Activated T-helper 1 cell treated with anti-CD3 and anti-CD28 coated beads, Interleukin-2, amount 50 U/mL, for 16 hours (primary cell): Measurements from ENCODE around the gene CDAN1.
A peak's percentile ranks its signal among the peaks of the same experiment; 100 is the strongest.
"Not testable (repeated sequence)": the region's sequence is repeated elsewhere in the genome, so short reads cannot be mapped to it uniquely, and the experiment has no call there.

Experiments used
- DNase-seq, 2 donors: peaks; one replicate each; pipeline ENCODE4 v3.0.0-alpha.2; 2020; ENCODE audit warnings: low read depth in 1 of 2, low spot score in 1 of 2

Gene CDAN1

DNA sequence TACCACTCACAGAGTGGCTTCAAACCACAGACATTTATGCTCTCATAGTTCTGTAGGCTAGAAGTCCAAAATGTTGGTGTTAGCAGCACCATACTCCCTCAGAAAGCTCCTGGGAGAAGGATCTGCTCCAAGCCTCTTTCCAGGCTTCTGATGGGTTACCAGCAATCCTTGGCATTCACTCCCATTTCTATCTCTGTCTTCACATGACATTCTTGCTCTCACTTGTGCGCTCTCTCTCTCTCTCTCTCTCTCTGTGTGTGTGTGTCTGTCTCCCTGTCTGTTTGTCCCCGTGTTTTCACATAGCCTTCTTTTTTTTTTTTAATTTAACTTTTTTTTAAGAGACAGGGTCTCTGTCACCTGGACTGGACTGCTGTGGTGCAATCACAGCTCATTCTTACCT, 26.3 kb downstream of the CDAN1 start:
- DNase-seq: no peak

- no peak for DNase-seq
Measured at GRCh38 chr15:42707873-42708544, 28.9 kb downstream of the CDAN1 start.

DNA sequence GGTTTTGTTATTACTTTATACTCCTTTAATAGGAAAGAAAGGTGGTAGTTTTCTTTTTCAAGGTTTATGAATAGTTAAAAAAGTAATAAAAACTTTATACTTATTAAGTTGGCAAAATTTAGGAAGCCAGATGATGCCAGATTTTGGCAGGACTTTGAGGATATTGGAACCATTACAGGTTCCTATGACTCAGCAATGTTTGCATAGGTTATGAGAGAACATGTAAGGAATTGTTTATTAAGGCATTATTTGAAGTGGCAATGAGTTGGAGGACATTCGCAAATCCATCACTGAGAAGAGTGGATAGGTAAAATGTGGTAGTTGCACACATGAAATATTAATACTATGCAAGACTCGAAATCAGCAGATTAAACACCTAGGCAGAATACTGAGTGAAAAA, 29.9 kb downstream of the CDAN1 start:
- no peak for DNase-seq

- no peak for DNase-seq
Measured at GRCh38 chr15:42705336-42705735, 31.6 kb downstream of the CDAN1 start.

- peak; percentile 22 to 32 for DNase-seq
Measured at GRCh38 chr15:42704492-42704926, 32.4 kb downstream of the CDAN1 start.

- no peak for DNase-seq
Measured at GRCh38 chr15:42696626-42697025, 40.3 kb downstream of the CDAN1 start.

DNA sequence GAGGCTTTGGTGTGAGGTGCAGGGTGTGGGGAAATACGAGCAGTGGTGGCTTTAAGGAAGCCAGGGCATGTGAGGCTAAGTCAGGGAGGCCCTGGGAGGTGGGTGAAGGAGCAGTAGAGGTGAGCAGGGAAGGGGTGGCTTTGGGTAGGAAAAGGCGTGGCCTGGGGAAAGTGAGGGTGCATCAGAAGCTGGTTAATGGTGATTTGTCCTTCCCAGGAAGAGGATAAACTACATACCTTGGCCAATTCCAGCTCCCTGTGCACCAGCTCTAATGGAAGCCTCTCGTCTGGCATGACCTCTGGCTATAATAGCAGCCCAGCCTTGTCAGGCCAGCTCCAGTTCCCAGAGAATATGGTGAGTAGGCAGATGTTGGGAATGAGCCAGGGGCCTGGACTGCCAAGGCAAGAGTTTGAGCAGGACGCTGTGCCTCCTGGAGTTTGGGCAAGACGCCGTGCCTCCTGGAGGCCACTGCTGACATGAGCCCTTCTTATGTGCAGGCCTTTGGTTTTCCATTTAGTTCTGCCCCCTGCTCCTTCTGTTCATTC, 41.3 kb downstream of the CDAN1 start:
- no peak for DNase-seq

DNA sequence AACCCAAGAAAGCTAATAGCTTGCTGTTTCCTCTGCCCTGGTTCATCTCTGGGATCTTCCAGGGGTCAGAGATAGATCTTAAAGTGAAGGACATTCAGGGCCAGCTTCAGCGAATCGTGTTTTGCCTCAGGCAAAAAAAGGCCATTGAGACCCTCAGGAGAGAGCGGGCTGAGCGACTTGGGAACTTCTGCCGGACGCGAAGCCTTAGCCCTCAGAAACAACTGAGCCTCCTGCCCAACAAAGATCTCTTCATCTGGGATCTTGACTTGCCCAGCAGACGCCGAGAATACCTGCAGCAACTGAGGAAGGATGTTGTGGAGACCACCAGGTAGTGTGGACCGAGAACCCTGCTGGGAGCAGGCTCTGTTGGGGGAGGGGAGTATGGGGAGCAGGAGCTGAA, 42.5 kb downstream of the CDAN1 start:
- no peak for DNase-seq

- DNase-seq: no peak
Measured at GRCh38 chr15:42693942-42694341, 43.0 kb downstream of the CDAN1 start.

- no peak for DNase-seq
Measured at GRCh38 chr15:42693496-42693895, 43.4 kb downstream of the CDAN1 start.

DNA sequence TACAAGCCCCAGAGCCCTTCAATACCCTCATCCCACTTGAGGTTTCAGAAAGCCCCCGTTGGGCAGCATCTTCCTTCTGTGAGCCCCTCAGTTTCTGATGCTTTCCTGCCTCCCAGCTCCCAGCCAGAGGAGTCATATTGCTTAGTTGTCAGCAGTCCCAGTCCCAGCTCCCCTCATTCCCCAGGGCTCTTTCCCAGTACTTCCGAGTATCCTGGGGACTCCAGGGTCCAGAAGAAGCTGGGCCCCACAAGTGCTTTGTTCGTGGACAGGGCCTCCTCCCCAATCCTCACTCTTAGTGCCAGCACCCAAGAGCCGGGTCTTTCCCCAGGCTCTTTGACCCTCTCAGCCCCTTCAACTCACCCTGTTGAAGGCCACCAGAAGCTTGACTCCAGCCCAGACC, 43.9 kb downstream of the CDAN1 start:
- DNase-seq: no peak

DNA sequence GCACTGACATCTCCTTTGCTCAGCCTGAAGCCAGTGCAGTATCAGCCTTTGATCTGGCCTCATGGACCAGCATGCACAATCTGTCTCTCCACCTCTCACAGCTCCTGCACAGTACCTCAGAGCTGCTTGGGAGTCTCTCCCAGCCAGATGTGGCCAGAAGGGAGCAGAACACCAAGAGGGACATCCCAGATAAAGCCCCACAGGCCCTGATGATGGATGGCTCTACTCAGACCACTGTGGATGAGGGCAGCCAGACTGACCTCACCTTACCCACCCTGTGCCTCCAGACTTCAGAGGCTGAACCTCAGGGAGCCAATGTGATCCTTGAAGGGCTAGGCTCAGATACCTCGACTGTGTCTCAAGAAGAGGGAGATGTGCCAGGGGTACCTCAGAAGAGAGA, 44.4 kb downstream of the CDAN1 start:
- no peak for DNase-seq

GRCh38 chr15:42691770-42692169, 45.2 kb downstream of the CDAN1 start:
- DNase-seq: no peak

- DNase-seq: no peak
Measured at GRCh38 chr15:42691308-42691707, 45.6 kb downstream of the CDAN1 start.

- DNase-seq: no peak
Measured at GRCh38 chr15:42688301-42688700, 48.6 kb downstream of the CDAN1 start.

GRCh38 chr15:42687740-42688139, 49.2 kb downstream of the CDAN1 start:
- no peak for DNase-seq

GRCh38 chr15:42686281-42686680, 50.6 kb downstream of the CDAN1 start:
- DNase-seq: no peak

DNA sequence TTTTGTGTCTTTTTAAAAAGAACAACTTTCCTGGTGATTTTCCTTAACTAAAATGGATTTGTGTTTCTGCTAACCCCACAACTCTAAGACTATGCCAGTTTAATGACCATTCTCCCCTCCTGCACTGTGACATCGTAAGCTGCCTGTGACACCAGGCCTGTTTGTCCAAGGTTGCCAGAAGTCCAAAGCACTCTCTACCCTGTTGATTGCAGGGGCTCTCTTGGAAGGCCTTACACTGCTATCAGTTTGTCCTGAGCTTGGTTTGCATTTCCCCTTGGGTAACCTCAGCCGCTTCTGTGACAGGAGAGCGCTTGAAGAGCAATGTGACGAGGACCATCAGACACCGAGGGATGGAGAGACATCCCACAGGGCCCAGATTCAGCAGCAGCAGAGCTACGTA, 55.8 kb downstream of the CDAN1 start:
- no peak for DNase-seq

GRCh38 chr15:42680142-42680482, 56.8 kb downstream of the CDAN1 start:
- not testable (repeated sequence) for DNase-seq

DNA sequence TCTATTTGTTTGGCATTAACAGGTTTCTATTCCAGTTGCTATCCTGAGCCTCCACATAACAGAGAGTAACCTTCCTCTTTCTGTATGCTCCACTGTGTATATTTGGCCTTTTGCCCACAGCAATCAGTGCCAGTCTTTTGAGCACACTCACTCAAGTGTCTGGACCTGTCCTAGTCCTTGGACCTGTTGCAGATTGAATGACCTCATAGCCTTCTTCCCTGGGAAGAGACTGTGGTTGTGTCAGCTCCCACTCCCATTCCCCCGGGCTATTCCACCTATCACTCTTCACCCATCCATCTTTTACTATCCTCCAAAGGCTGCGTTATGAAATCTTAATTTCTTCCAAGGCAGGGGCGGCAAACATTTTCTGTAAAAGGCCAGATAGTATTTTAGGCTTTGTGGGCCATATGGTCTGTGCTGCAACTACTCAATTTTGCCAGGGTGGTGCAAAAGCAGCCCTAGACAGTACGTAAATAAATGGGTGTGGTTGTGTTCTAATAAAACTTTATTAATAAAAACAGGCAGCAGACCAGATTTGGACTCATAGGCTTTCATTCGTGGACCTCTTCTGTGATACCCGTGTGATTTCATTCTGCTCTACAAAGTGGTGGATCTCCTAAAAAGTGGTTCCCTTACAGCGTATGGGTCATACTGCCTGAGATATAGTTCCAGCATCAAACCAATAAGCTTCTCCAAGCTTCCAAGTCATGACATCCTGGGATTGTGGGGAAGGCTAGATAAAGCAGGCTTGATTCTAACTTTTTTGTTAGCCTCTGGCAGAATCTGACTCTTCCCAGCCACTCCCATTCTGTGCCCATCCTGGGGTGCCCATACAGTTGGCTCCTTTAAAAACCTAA, 57.4 kb downstream of the CDAN1 start:
- DNase-seq: no peak

DNA sequence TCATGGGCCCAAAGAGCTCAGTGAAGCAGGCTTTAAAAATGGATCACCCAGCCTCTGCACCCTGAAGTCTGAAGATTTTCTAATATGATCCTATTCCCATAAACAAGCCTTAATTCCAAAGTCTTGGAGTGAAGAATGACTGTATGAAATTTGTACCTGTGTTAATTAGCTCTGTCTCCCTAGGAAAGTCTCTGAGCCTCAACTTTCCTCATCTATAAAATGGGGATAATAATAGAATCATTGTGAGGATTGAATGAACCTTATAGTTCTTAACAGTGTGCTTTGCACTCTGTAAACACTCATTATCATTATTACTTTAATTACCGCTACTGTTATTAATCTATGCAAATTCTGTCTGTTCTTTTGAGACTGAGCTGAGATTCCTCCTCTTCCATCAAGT, 61.9 kb downstream of the CDAN1 start:
- DNase-seq: no peak

DNA sequence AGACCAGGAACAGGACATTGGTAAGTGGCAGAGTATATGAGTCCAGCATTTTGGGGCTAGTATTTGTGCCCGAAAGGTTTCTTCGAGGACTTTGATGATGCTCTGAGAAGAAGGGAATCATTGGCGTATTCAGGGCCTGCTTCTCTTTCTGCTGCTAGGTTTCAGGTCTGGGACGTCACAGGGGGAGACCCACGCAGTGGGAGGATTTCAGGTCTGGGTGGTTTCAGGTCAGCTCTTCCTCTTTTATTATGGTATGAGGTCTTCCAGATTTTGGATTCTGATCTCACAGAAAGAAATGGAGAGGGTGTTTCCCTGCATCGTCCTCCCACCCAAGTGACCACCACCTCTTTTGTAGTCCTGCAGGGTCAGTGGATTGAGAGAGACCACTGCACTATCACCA, 62.5 kb downstream of the CDAN1 start:
- no peak for DNase-seq
